Measurements from ENCODE around the gene UACA. TPM values are rescaled to one million over a fixed set of nuclear protein-coding genes. Genes with fewer than 3 reads are reported as not detected.
"Not testable (repeated sequence)": the region's sequence is repeated elsewhere in the genome, so short reads cannot be mapped to it uniquely, and the experiment has no call there.

Gene UACA
- total RNA-seq, 2 experiments from 2014 or later: 0.61 to 1.0 TPM

DNA sequence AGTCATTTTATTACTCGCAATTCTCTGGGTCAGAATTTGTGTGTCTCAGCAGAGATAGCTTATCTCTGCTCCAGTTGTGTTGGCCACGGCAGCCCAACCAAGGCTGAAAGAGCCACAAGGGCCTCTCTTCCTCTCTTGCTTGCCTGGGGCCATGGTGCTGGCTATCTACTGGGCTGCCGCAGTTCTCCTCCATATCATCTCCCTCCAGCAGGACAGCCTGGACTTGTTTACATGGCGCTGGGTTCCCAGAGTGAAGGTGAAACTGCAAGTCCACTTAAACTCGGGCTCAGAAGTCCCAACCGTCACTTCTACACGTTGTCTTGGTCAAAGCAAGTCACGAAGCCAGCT, 134.8 kb downstream of the UACA start:
- CTCF ChIA-PET: interaction anchor here (0.8 kb wide), 1 partner anchor 12 kb away, joined by 3 read pairs; no protein-coding TSS in a partner anchor
- Mint-ChIP-seq H3K27ac (no peak overlapping the region), H3K9me3 (ENCODE audit: low read depth) (no peaks in the 10 kb centered on the region), H3K27me3 (peaks cover 47% of the 10 kb centered on the region), H3K4me1 (peaks cover 7% of the 10 kb centered on the region), H3K4me3 (no peak overlapping the region), H3K36me3 (no peaks in the 10 kb centered on the region)
- DNase-seq (no peak), ATAC-seq (no peak)

DNA sequence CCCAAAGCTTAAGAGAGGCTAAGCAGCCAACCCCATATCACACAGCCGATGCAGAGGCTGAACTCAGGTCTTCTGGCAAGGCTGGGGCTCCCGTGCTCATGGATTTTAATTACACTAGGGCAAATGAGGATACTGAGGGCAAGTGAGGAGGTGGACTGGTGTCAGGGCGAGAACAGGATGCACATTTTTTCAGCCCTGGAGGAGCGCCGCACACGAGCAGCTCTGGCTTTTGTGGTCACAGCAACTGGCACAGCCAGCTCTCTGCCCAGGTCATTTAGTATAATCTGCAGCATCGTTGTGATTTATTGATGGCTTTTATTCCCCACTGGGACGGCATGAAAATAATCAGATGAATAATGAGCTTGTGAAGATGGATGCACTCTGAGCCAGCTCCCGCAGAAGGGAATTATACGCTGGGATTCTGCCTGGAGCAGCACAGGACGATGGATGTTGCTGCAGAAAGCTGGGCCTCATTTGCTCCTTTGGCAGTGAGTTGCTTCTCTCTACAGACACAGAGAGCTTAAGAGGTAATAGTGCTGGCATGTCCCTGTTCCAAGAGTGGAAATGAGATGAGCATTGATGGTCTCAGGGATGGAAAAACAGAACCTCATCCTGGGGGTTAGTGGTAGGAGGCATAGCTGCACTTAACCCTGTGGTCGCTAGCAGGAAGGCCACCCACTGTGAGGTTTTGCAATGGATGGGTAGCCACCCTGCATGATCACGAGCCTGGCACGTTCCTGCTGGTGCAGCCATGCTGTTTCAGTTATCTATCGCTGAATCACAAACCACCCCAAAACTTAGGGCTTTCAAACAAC, 135.4 kb downstream of the UACA start:
- ATAC-seq (no peak), DNase-seq (no peak)
- no peak overlapping the region for H3K27ac Mint-ChIP-seq
- no peaks in the 10 kb centered on the region for H3K9me3 Mint-ChIP-seq (ENCODE audit: low read depth)
- peaks cover 7% of the 10 kb centered on the region for H3K4me1 Mint-ChIP-seq
- H3K4me3 Mint-ChIP-seq: no peak overlapping the region
- H3K27me3 Mint-ChIP-seq: peaks cover 46% of the 10 kb centered on the region
- CTCF ChIA-PET: interaction anchor here (0.8 kb wide), 1 partner anchor 13 kb away, joined by 3 read pairs; no protein-coding TSS in a partner anchor
- H3K36me3 Mint-ChIP-seq: no peaks in the 10 kb centered on the region

DNA sequence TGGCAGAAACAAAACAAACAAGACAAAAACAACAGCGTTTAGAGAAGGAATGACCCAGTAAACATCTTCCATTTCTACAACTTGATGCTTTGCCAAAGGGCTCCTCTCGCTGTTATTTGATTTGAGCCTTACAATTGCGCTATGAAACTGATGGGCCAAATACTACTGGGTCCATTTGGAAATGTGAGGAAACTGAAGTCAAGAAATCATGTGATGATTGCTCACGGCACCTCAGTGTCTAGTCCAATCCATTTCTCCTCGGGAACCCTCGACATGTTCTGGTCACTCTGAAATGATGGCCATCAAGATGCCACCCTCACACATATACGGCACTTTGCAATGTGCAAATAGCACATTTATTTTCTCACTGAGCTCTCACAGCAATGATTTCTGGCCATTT, 136.0 kb downstream of the UACA start:
- peaks cover 45% of the 10 kb centered on the region for H3K27me3 Mint-ChIP-seq
- CTCF ChIA-PET: no interaction called here
- DNase-seq: no peak
- H3K27ac Mint-ChIP-seq: no peak overlapping the region
- H3K4me1 Mint-ChIP-seq: peaks cover 3% of the 10 kb centered on the region
- H3K9me3 Mint-ChIP-seq (ENCODE audit: low read depth): peaks cover 3% of the 10 kb centered on the region
- H3K4me3 Mint-ChIP-seq: no peak overlapping the region
- no peak for ATAC-seq
- no peaks in the 10 kb centered on the region for H3K36me3 Mint-ChIP-seq

DNA sequence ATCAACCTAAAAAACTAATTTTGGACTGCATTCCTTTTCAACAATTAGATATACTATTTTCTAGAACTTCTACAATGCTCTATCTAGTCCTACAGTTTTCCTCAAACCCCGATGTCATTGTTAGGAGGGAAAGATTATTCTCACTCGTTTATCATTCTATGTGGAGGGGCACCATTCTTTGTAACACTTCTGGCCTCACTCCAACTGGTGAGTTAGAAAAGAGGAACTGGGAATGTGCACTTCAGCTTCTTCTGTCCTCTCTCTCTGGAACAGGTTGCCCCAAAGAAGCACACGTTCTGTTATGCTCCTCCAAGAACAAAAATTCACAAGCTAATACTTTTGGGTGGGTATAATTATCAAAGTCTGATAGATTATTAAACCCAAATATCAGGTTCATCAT, 137.9 kb downstream of the UACA start:
- H3K9me3 Mint-ChIP-seq (ENCODE audit: low read depth): peaks cover 5% of the 10 kb centered on the region
- H3K27ac Mint-ChIP-seq: no peak overlapping the region
- peaks cover 2% of the 10 kb centered on the region for H3K36me3 Mint-ChIP-seq
- peaks cover 41% of the 10 kb centered on the region for H3K27me3 Mint-ChIP-seq
- DNase-seq: no peak
- no peak overlapping the region for H3K4me3 Mint-ChIP-seq
- no peaks in the 10 kb centered on the region for H3K4me1 Mint-ChIP-seq
- CTCF ChIA-PET: no interaction called here
- no peak for ATAC-seq

DNA sequence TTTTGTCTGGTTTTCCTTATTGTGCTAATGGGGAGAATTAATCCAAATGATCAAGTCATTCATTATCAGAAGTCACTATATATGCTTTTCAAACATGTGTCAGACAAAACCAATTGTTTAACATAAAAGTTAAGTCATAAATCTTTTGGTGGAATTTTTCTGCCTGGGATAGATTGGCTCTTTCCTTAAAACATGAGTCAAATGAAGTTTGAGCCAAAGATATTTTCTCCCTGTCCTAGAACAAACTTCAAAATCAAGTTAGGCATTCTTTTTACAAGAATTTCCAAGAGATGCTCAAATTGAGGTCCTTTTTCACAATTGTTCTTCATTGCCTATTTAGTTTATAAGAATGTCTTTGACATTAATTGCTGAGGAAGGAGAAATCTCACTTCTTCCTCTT, 138.3 kb downstream of the UACA start:
- CTCF ChIA-PET: no interaction called here
- no peak overlapping the region for H3K4me3 Mint-ChIP-seq
- peaks cover 41% of the 10 kb centered on the region for H3K27me3 Mint-ChIP-seq
- no peak overlapping the region for H3K27ac Mint-ChIP-seq
- peaks cover 2% of the 10 kb centered on the region for H3K36me3 Mint-ChIP-seq
- DNase-seq: no peak
- no peaks in the 10 kb centered on the region for H3K4me1 Mint-ChIP-seq
- H3K9me3 Mint-ChIP-seq (ENCODE audit: low read depth): peaks cover 5% of the 10 kb centered on the region
- no peak for ATAC-seq

DNA sequence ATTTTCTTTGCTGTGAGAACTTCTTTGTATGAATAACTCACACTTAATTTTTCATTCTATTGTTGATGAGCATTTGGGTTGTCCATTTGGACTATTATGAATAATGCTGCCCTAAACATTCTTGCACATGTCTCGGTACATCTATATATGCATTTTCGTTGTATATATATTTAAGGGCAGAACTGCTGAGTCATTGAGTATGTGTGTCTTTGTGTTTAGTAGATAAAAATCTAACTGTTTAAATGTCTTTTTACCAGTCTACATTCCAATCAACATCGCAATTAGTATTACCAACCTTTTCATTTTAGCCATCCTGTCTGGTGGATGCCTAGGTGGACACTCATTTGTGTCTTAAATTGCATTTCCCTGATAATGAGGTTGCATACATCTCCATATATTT, 144.4 kb downstream of the UACA start:
- H3K4me3 Mint-ChIP-seq: no peak overlapping the region
- CTCF ChIA-PET: no interaction called here
- H3K36me3 Mint-ChIP-seq: peaks cover 2% of the 10 kb centered on the region
- peaks cover 32% of the 10 kb centered on the region for H3K27me3 Mint-ChIP-seq
- DNase-seq: no peak
- H3K27ac Mint-ChIP-seq: no peak overlapping the region
- H3K9me3 Mint-ChIP-seq (ENCODE audit: low read depth): peaks cover 5% of the 10 kb centered on the region
- ATAC-seq: no peak
- H3K4me1 Mint-ChIP-seq: no peaks in the 10 kb centered on the region

DNA sequence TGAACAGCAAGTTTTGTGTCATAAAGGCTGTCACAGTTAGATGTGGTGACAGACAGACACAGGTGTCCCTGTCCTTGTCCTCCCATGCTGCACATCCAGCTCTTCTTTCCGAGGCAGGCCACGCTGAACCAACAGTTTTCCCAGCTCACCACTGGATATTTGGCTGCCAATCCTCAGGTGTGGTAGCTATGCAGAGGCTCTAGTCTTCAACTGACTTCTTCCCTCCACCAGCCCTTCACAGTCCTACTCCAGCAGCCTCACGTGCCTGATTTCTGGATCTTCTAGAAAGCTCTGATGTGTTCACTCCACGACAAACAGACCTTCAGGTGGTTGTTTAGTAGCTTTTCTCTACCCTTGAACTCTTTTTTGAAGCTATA, 145.5 kb downstream of the UACA start:
- no peaks in the 10 kb centered on the region for H3K4me1 Mint-ChIP-seq
- no peak for DNase-seq
- CTCF ChIA-PET: no interaction called here
- no peak overlapping the region for H3K27ac Mint-ChIP-seq
- no peak for ATAC-seq
- no peak overlapping the region for H3K4me3 Mint-ChIP-seq
- H3K27me3 Mint-ChIP-seq: peaks cover 30% of the 10 kb centered on the region
- peaks cover 5% of the 10 kb centered on the region for H3K9me3 Mint-ChIP-seq (ENCODE audit: low read depth)
- H3K36me3 Mint-ChIP-seq: peaks cover 2% of the 10 kb centered on the region

DNA sequence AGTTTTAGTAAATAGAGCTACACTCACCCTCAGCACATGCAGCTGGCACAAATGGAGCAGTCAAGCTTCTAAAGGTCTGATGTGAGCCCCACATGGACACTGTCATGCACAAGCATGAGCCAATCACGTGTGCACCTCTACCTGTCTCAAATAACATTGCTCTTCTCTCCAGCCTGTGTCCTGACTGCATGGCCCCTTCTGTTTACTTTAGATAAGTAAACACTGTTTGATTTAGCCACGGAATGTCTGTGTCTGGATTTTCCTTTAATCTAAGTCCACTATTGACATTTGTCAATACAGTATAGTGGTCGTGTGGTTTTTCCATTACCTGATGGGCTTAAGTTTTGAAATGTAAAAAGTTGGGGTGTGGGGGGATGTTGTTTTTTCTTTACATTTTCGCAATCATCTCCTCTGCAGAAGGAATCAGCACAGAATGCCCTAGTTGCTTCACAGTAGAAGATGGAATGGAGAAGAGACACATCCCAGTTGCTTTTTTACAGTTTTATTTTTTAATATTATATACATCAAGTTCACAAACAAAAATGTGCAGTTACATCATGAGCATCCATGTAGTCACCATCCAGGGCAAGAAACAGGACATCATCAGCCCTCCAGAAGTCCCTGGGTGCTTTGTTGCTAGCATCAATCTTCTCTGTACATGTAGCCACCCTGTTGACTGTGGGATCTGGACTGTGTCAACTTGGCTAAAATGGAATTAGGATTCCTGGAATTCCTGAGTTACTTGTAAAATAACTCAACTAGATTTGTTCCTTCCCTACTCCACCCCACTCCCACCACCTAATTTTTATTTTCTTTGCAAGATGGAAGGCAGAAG, 146.1 kb downstream of the UACA start:
- no peak for ATAC-seq
- no peak overlapping the region for H3K27ac Mint-ChIP-seq
- H3K27me3 Mint-ChIP-seq: peaks cover 27% of the 10 kb centered on the region
- H3K4me1 Mint-ChIP-seq: no peaks in the 10 kb centered on the region
- peaks cover 2% of the 10 kb centered on the region for H3K36me3 Mint-ChIP-seq
- peaks cover 2% of the 10 kb centered on the region for H3K9me3 Mint-ChIP-seq (ENCODE audit: low read depth)
- CTCF ChIA-PET: no interaction called here
- no peak for DNase-seq
- no peak overlapping the region for H3K4me3 Mint-ChIP-seq

DNA sequence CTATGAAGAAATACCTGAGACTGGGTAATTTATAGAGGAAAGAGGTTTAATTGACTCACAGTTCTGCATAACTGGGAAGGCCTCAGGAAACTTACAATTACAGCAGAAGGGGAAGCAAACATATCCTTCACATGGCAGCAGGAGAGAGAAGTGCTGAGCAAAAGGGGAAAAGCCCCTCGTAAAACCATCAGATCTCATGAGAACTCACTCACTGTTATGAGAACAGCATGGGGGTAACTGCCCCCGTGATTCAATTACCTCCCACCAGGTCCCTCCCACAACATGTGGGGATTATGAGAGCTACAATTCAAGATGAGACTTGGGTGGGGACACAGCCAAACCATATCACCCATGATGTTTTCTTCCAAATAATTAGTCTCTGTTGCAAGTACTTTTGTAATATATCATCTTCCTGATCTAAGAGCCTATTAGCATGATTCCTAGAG, 147.0 kb downstream of the UACA start:
- CTCF ChIA-PET: not testable (repeated sequence)

DNA sequence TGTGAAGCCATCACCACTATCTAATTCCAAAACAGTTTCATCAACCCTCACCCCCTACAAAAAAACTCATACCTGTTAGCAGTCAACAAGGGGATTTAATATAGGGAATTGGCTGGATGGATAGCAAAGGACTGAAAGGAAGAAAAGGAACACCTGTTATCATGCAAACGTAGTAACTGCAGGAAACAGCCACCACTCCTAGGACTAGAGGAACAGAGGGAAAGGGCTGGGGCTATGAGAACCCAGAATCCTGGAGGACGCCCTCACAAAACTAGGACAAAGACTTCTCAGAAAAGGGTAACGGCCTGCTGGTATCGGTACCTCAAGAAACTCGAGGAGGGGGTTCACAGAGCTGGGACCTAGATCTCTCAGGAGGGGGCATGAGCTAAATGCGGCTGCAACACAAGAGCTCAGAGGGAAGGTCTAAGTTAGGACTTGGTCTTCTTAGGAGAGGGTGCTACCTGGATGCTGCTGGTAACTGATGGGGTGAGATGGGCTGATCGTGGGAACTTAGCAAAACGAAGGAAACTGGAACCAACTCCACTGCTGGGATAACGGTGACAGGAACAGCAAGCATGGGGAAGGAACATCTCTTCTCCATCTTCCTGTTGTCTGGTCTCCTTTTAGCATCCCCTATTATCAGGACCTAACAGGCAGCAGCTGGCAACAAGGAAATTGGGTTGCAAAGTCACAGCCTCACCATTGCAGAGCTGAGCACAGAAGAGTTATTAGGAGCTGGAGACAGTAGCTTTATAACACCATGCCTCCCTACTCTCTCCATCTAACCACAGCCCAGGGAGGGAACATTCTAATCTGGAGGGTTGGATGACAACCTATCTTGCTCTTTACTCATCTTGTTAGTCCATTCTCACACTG, 147.7 kb downstream of the UACA start:
- CTCF ChIA-PET: no interaction called here
- H3K27me3 Mint-ChIP-seq: peaks cover 23% of the 10 kb centered on the region
- DNase-seq (no peak), ATAC-seq (no peak)
- no peaks in the 10 kb centered on the region for H3K36me3 Mint-ChIP-seq
- H3K4me3 Mint-ChIP-seq: no peak overlapping the region
- H3K27ac Mint-ChIP-seq: no peak overlapping the region
- H3K4me1 Mint-ChIP-seq: no peaks in the 10 kb centered on the region
- no peaks in the 10 kb centered on the region for H3K9me3 Mint-ChIP-seq (ENCODE audit: low read depth)

More for the DNA sequence above, 147.0 kb downstream of the UACA start:
- not testable (repeated sequence) for H3K27ac Mint-ChIP-seq; H3K4me3 Mint-ChIP-seq; H3K36me3 Mint-ChIP-seq; H3K4me1 Mint-ChIP-seq; H3K9me3 Mint-ChIP-seq (ENCODE audit: low read depth); ATAC-seq; DNase-seq
- peaks cover 27% of the 10 kb centered on the region for H3K27me3 Mint-ChIP-seq

DNA sequence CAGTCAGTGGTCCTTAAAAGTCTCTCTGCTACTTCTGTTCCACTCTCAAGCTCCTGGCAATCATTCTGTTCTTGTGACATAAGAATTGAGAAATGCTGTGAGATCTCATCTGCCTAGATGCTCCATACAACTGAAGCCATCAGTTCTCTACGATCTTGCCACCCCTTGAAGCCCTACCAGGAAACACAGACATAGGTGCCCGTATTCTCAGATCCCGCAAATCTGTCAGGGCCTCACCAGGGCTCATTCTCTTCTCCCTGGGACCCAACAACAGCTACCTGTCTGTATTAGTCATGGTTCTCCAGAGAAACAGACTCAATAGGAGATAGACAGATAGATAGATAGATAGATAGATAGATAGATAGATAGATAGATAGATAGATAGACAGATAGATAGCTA, 149.1 kb downstream of the UACA start:
- no peak for ATAC-seq
- no peaks in the 10 kb centered on the region for H3K4me1 Mint-ChIP-seq
- H3K27ac Mint-ChIP-seq: no peak overlapping the region
- H3K4me3 Mint-ChIP-seq: no peak overlapping the region
- DNase-seq: no peak
- CTCF ChIA-PET: no interaction called here
- peaks cover 21% of the 10 kb centered on the region for H3K27me3 Mint-ChIP-seq
- H3K9me3 Mint-ChIP-seq (ENCODE audit: low read depth): no peaks in the 10 kb centered on the region
- no peaks in the 10 kb centered on the region for H3K36me3 Mint-ChIP-seq

DNA sequence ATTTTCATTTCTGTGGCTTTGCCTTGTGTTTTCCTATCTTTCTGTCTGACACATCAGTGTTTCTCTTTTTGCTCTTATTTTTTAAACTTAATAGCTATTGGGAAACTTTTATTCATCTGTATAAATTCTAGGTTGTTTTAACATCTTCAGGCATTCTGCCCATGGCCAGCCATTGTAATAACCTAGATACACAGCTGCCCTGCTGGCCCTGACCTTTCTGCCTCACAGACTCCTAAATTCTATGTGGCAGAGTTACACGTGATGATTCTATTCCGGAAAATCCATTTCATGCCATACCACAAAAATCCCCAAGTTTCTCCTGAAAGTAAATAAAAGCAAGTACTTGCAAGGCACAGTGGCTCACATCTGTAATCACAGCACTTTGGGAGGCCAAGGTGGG, 150.1 kb downstream of the UACA start:
- H3K27me3 Mint-ChIP-seq: peaks cover 23% of the 10 kb centered on the region
- H3K9me3 Mint-ChIP-seq (ENCODE audit: low read depth): no peaks in the 10 kb centered on the region
- H3K4me3 Mint-ChIP-seq: no peak overlapping the region
- H3K27ac Mint-ChIP-seq: no peak overlapping the region
- ATAC-seq (no peak), DNase-seq (no peak)
- CTCF ChIA-PET: no interaction called here
- H3K36me3 Mint-ChIP-seq: no peaks in the 10 kb centered on the region
- H3K4me1 Mint-ChIP-seq: no peaks in the 10 kb centered on the region

DNA sequence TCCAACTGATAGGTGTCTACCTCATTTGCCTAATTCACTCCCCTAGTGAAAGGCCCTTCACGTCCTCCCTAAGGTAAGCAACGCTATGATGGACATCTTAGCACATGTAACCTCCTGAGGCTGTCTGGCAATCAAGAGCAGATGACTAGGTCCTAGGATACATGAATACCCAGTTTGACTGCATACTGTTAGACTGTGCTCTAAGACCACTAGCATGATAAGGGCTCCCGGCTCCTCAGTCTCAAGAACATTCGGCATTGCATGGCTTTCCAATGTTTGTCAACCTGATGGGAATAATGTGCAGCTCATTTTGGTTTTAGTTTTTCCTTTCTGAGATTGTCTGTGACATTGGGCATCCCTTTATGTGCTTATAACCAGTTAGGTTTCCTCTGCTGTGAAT, 152.1 kb downstream of the UACA start:
- ATAC-seq: no peak
- no peak for DNase-seq
- CTCF ChIA-PET: no interaction called here
- Mint-ChIP-seq H3K36me3 (no peaks in the 10 kb centered on the region), H3K27ac (no peak overlapping the region), H3K4me3 (no peak overlapping the region), H3K9me3 (ENCODE audit: low read depth) (no peaks in the 10 kb centered on the region), H3K27me3 (peaks cover 24% of the 10 kb centered on the region), H3K4me1 (no peaks in the 10 kb centered on the region)
